ENCODE measurements around the gene KCTD2. TPM values are rescaled to one million over a fixed set of nuclear protein-coding genes. Genes with fewer than 3 reads are reported as not detected.

Gene KCTD2
- total and polyA plus RNA-seq, 2 of the 13 experiments (the other 11 are each of a cell fraction or from before 2014, with no cell fraction given), result 28.3 to 32.6 TPM

- TF ChIP-seq ZNF841 (CRISPR knock-in tag; IDR thresholded peaks at IDR 0.05; ENCODE audit: borderline replicate concordance) (no peak), PAX8 (CRISPR knock-in tag; IDR thresholded peaks at IDR 0.05; ENCODE audit: borderline replicate concordance) (peak; percentile 87; the same call in 1 of the 2 replicates), ATF2 (CRISPR knock-in tag; IDR thresholded peaks at IDR 0.05) (peak; percentile 67; the same call in 1 of the 2 replicates), HMG20B (CRISPR knock-in tag; conservative IDR thresholded peaks at IDR 0.05) (peak; percentile 47; the same call in 1 of the 2 replicates), SATB2 (CRISPR knock-in tag; IDR thresholded peaks at IDR 0.05) (peak; percentile 88), NCOA2 (CRISPR knock-in tag; IDR thresholded peaks at IDR 0.05) (peak; percentile 27; the same call in 1 of the 2 replicates), TBP (CRISPR knock-in tag; IDR thresholded peaks at IDR 0.05) (no peak; the same call in 1 of the 2 replicates), ZNF678 (CRISPR knock-in tag; IDR thresholded peaks at IDR 0.05) (peak; percentile 91), SIX1 (CRISPR knock-in tag; IDR thresholded peaks at IDR 0.05; ENCODE audit: borderline replicate concordance) (peak; percentile 52; the same call in 1 of the 2 replicates), ZNF670 (CRISPR knock-in tag; IDR thresholded peaks at IDR 0.05; ENCODE audit: borderline replicate concordance) (peak; percentile 72), HOXA9 (CRISPR knock-in tag; IDR thresholded peaks at IDR 0.05; ENCODE audit: borderline replicate concordance) (no peak), SETDB1 (CRISPR knock-in tag; IDR thresholded peaks at IDR 0.05; ENCODE audit: borderline replicate concordance) (0 out of 2 replicates have a peak, but pooled peaks have one; percentile 12), ZNF430 (CRISPR knock-in tag; IDR thresholded peaks at IDR 0.05) (peak; percentile 56; the same call in 1 of the 2 replicates), THAP11 (CRISPR knock-in tag; IDR thresholded peaks at IDR 0.05) (peak; percentile 34; the same call in 1 of the 2 replicates), ZNF484 (CRISPR knock-in tag; IDR thresholded peaks at IDR 0.05; ENCODE audit: borderline replicate concordance, low read depth) (peak; percentile 84; the same call in 1 of the 2 replicates), NFKB2 (CRISPR knock-in tag; IDR thresholded peaks at IDR 0.05; ENCODE audit: borderline replicate concordance) (peak; percentile 90; the same call in 1 of the 2 replicates), PBX2 (CRISPR knock-in tag; IDR thresholded peaks at IDR 0.05) (peak; percentile 38; the same call in 1 of the 2 replicates), STAT5B (CRISPR knock-in tag; IDR thresholded peaks at IDR 0.05) (0 out of 2 replicates have a peak, but pooled peaks have one; percentile 19), ZNF564 (CRISPR knock-in tag; IDR thresholded peaks at IDR 0.05) (peak; percentile 86; the same call in 1 of the 2 replicates), ZMYM3 (CRISPR knock-in tag; IDR thresholded peaks at IDR 0.05) (peak; percentile 87), ZNF674 (CRISPR knock-in tag; IDR thresholded peaks at IDR 0.05; ENCODE audit: low read depth) (no peak), ZNF282 (IDR thresholded peaks at IDR 0.05; ENCODE audit: partially characterized antibody) (no peak), GMEB1 (CRISPR knock-in tag; IDR thresholded peaks at IDR 0.05; ENCODE audit: borderline replicate concordance) (no peak)
These were observed 12.7 kb upstream of the KCTD2 start (continued) for GRCh38 chr17:75034236-75034908.

Measured in HepG2 (cell line).